Measurements from ENCODE around the gene FAM111A.
A peak's percentile ranks its signal among the peaks of the same experiment; 100 is the strongest.

Gene FAM111A

DNA sequence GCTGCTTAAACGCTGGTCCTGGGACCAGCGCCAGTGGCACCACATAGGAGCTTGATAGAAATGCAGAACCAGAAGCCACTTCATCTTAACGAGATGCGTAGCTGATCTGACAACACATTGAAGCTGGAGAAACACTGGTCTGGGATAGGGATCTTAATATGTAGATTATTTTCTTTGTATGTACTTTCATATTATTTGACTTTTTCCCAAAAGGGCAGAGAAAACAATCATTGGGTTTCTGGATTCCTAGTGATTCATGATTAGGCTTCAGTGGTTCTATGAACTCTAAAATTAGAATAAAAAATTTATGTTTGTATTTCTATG, 57.7 kb downstream of the FAM111A start:
- H3K27me3 ChIP-seq (replicated peaks; ENCODE audit: insufficient read depth, low read length): no peaks in the 10 kb centered on the region
- no peak overlapping the region for H3K4me3 ChIP-seq (ENCODE audit: low read length)
- H3K9me3 ChIP-seq (replicated peaks; ENCODE audit: insufficient read depth, low read length): no peaks in the 10 kb centered on the region
- DNase-seq: no peak
- H3K36me3 ChIP-seq (replicated peaks; ENCODE audit: insufficient read depth, low read length): no peaks in the 10 kb centered on the region
- no peak overlapping the region for H3K9ac ChIP-seq (ENCODE audit: low read length)
- no peaks in the 10 kb centered on the region for H3K9me2 ChIP-seq (replicated peaks; ENCODE audit: insufficient read depth, low read length)
- H3K79me2 ChIP-seq (ENCODE audit: low read length): no peaks in the 10 kb centered on the region
- H2AFZ ChIP-seq (ENCODE audit: low read length): no peak overlapping the region
- TF ChIP-seq, protein P1, sequence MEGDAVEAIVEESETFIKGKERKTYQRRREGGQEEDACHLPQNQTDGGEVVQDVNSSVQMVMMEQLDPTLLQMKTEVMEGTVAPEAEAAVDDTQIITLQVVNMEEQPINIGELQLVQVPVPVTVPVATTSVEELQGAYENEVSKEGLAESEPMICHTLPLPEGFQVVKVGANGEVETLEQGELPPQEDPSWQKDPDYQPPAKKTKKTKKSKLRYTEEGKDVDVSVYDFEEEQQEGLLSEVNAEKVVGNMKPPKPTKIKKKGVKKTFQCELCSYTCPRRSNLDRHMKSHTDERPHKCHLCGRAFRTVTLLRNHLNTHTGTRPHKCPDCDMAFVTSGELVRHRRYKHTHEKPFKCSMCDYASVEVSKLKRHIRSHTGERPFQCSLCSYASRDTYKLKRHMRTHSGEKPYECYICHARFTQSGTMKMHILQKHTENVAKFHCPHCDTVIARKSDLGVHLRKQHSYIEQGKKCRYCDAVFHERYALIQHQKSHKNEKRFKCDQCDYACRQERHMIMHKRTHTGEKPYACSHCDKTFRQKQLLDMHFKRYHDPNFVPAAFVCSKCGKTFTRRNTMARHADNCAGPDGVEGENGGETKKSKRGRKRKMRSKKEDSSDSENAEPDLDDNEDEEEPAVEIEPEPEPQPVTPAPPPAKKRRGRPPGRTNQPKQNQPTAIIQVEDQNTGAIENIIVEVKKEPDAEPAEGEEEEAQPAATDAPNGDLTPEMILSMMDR (IDR thresholded peaks at IDR 0.05; ENCODE audit: low read length): no peak
- TF ChIP-seq EZH2phosphoT487 (IDR thresholded peaks at IDR 0.05; ENCODE audit: low read length) (no peak), EZH2 (optimal IDR thresholded peaks at IDR 0.05; ENCODE audit: low read depth, low read length) (no peak)
- peaks cover 9% of the 10 kb centered on the region for H3K4me1 ChIP-seq (ENCODE audit: low read length)
- no peaks in the 10 kb centered on the region for H4K20me1 ChIP-seq (ENCODE audit: insufficient read depth, low read length)
- H3K4me2 ChIP-seq (ENCODE audit: low read depth, low read length): peak overlapping the region; percentile 4; the same call in 1 of the 2 replicates
- H3K27ac ChIP-seq (ENCODE audit: low read length): no peak overlapping the region
- no peaks in the 10 kb centered on the region for H3F3A ChIP-seq (ENCODE audit: insufficient read depth, low read length)

DNA sequence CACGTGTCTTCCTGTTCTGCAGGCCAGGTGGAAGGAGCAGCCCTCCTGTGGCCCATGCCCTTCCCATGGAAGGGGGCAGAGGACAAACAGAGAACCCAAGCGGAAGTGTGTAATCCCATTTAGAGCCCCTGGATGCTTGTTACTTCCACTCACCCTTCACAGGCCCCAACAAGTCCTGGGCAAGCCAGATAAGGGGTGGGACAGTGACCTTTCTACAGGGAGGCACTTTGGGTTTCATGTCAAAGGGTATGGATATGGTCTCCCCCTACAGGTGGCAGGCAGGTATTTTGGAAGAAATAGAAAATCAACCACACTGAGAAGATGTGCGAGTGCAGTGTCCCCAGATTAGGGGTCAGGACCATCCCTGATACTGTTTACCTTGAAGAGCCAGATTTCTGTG, 58.7 kb downstream of the FAM111A start:
- no peaks in the 10 kb centered on the region for H3K9me2 ChIP-seq (replicated peaks; ENCODE audit: insufficient read depth, low read length)
- no peak overlapping the region for H3K4me3 ChIP-seq (ENCODE audit: low read length)
- H3K79me2 ChIP-seq (ENCODE audit: low read length): no peaks in the 10 kb centered on the region
- H3K9me3 ChIP-seq (replicated peaks; ENCODE audit: insufficient read depth, low read length): no peaks in the 10 kb centered on the region
- no peaks in the 10 kb centered on the region for H3K27me3 ChIP-seq (replicated peaks; ENCODE audit: insufficient read depth, low read length)
- H3K4me2 ChIP-seq (ENCODE audit: low read depth, low read length): no peak overlapping the region
- TF ChIP-seq, protein P1 (IDR thresholded peaks at IDR 0.05; ENCODE audit: low read length): peak; percentile 29
- TF ChIP-seq EZH2 (optimal IDR thresholded peaks at IDR 0.05; ENCODE audit: low read depth, low read length): no peak
- no peaks in the 10 kb centered on the region for H4K20me1 ChIP-seq (ENCODE audit: insufficient read depth, low read length)
- no peak overlapping the region for H3K27ac ChIP-seq (ENCODE audit: low read length)
- no peak overlapping the region for H2AFZ ChIP-seq (ENCODE audit: low read length)
- no peak overlapping the region for H3K9ac ChIP-seq (ENCODE audit: low read length)
- no peaks in the 10 kb centered on the region for H3F3A ChIP-seq (ENCODE audit: insufficient read depth, low read length)
- peaks cover 9% of the 10 kb centered on the region for H3K4me1 ChIP-seq (ENCODE audit: low read length)
- DNase-seq: no peak
- H3K36me3 ChIP-seq (replicated peaks; ENCODE audit: insufficient read depth, low read length): no peaks in the 10 kb centered on the region
